ENCODE results near the gene CTDSP1.

CTDSP1 gene

DNA sequence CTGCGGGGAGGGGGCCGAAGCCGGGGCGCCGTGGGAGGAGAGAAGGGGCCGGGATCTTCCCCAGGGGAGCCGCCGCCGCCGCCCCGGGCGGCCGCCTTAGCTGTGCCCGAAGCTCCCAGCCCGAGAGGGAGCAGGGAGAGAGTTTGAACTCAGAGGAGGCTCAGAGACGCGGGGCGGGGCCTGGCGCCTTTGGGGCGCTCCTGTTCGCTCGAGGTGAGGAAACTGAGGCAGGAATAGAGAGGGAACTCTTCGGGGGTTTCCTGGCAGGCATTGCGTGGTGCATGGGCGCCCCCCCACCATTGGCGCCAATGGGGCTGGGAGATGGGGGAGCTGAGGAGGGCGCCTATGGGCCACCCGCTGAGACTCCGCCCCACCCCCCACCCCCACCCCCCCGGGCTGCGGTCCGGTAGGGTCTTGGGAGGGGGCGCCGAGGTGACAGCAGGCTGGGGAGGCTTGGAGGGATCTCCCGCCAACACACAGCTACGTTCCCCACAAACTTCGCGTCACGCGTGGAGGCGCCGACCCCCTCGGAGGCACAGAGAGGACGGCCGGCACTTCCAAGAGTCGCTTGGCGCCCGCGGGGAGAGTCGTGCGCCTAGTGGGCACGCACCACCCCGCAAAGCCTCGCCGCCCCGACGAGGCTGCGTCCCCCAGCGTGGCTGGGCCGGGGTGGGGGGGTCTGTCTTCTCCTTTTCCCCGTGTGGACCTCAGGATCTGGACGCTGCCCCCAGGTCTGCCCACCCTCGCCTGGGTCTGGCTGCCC, 680 bp downstream of the CTDSP1 start:
- peak; percentile 38 for DNase-seq

GRCh38 chr2:218400930-218401881, 1.5 kb downstream of the CTDSP1 start:
- no peak for DNase-seq

- DNase-seq = no peak
Measured at GRCh38 chr2:218401890-218402289, 2.2 kb downstream of the CTDSP1 start.

DNA sequence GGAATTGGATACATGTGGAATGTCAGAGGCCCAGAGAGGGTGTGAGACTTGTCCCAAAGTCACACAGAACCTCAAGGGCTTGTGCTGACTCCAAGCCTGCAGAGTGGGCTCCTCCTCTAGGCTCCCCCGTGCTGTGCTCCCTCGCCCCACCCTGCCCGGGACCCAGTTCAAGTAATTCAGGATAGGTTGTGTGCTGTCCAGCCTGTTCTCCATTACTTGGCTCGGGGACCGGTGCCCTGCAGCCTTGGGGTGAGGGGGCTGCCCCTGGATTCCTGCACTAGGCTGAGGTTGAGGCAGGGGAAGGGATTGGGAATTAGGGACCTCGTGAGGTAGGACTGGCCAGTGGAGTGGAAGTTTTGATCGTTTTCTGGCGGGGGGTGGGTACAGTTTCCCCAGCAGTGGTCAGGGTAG, 2.8 kb downstream of the CTDSP1 start:
- DNase-seq = no peak

DNA sequence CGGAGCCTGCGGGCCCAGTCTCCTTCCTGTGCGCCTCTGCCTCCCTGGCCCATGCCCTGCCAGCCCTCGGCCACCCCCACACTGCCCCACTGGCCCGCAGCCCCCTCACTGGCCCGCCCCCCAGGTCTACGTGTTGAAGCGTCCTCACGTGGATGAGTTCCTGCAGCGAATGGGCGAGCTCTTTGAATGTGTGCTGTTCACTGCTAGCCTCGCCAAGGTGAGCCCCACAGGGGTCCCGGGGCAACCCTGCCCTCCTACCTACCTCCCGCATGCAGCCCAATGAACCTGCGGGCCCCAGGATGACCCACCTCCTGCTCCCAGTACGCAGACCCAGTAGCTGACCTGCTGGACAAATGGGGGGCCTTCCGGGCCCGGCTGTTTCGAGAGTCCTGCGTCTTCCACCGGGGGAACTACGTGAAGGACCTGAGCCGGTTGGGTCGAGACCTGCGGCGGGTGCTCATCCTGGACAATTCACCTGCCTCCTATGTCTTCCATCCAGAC, 3.3 kb downstream of the CTDSP1 start:
- no peak for DNase-seq

DNA sequence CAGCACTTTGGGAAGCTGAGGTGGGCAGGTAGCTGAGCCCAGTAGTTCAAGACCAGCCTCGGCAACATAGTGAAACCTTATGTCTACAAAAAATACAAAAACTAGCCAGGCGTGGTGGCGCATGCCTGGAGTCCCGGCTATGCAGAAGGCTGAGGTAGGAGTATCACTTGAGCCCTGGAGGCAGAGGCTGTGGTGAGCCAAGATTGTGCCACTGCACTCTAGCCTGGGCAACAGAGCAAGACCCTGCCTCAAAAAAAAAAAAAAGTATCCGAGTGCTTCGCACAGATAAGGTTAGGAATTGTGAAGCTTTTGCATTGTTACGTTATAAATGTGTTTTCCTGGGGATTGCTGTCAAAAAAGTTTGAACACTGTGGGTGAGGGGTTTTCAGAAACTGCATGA, 4.1 kb downstream of the CTDSP1 start:
- no peak for DNase-seq

DNA sequence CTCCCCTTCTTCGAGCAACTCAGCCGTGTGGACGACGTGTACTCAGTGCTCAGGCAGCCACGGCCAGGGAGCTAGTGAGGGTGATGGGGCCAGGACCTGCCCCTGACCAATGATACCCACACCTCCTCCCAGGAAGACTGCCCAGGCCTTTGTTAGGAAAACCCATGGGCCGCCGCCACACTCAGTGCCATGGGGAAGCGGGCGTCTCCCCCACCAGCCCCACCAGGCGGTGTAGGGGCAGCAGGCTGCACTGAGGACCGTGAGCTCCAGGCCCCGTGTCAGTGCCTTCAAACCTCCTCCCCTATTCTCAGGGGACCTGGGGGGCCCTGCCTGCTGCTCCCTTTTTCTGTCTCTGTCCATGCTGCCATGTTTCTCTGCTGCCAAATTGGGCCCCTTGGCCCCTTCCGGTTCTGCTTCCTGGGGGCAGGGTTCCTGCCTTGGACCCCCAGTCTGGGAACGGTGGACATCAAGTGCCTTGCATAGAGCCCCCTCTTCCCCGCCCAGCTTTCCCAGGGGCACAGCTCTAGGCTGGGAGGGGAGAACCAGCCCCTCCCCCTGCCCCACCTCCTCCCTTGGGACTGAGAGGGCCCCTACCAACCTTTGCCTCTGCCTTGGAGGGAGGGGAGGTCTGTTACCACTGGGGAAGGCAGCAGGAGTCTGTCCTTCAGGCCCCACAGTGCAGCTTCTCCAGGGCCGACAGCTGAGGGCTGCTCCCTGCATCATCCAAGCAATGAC, 4.8 kb downstream of the CTDSP1 start:
- no peak for DNase-seq

- no peak for DNase-seq
Measured at GRCh38 chr2:218405086-218405745, 5.5 kb downstream of the CTDSP1 start.

GRCh38 chr2:218405746-218406208, 6.1 kb downstream of the CTDSP1 start:
- no peak for DNase-seq

DNA sequence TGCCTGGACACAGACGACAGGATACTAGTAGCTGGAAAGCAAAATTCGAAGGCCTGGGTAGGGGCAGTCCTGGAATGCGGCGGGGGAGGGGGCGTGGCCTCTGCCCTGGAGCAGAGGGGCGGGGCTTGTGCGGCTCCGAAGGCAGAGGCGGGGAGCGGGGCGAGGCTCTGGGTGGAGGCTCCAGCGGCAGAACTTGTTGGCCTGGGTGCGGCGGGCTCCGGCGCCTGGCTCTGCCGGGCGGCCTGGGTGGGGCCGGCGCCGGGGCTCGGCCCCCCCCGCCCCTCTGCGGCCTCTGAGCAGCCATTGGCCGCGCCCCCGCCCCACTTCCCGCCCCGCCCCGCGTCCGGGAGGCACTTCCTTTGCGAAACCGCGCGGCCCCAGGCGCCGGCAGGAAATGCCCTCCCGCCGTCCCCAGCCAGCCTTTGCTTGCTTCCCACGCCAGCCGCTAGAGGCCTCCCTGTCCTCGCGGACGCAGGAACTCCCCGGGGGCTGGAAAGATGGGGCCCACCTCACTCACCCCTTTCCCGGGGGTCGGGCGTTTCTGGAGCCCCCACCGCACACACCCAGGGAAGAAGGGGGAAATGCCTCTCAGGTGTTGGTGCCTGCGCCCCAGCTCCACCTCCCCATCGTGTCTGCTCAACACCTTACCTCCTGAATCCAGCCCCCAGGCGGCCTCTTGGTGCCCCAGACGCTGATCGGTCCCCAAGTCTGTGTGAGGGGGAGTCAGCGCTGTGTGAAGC, 6.7 kb downstream of the CTDSP1 start:
- DNase-seq = peak; percentile 90

DNA sequence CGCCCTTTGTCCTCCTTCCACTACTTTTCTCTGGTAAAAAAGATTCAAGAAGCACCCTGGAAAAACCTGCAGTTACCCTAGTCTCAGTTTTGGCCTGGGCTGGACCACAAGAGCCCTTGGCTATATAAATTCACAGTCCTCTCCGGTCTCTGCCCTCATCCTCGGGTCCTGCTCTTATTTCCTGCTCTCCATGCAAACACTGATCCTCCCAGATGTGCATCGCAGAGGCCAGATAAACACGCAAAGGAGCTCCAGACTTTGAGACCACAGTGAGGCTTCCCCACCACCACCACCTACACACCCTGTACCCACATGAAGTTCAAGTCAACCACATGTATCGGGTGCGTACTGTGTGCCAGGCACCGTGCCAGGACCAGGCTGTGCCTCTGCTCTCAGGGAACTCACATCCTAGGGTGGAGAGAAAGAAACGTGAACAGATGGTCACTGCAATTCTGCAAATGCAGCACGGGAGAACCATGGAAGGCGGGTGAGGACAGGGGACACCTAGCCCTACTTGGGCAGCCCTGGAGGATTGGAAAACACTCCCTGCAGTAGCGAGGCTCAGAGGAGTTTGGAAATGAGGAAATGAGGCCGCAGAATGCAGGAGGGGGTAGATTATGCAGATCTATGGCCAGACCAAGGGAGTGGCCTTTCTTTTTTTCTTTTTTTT, 7.4 kb downstream of the CTDSP1 start:
- peak; percentile 62 for DNase-seq

- DNase-seq = no peak
Measured at GRCh38 chr2:218407717-218408116, 8.0 kb downstream of the CTDSP1 start.

DNA sequence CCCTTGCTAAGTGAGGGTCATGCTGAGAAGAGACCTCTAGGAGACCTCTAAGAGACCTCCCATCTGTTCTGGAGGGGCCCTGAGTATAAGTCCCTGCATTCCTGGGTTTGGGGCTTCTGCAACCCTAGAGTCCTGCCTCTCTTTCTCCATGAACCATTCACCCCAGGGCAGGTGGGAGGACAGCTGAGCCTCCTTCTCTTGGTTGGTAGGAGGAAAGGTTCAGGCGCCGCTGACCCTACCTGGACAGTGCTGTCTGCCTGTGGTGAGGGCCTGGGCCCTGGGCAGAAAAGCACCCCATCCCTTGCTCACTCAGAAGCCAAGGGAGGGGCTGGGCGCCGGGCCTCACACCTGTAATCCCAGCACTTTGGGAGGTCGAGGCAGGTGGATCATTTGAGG, 18.7 kb downstream of the CTDSP1 start:
- no peak for DNase-seq

GRCh38 chr2:218418717-218419458, 19.2 kb downstream of the CTDSP1 start, which contains the start of gene VIL1:
Gene VIL1, plus strand, starts transcription at chr2:218419123. Its CDS starts 4,656 bp downstream, at chr2:218423779.
- DNase-seq = no peak

GRCh38 chr2:218419630-218420216, 20.1 kb downstream of the CTDSP1 start:
- DNase-seq = no peak

DNA sequence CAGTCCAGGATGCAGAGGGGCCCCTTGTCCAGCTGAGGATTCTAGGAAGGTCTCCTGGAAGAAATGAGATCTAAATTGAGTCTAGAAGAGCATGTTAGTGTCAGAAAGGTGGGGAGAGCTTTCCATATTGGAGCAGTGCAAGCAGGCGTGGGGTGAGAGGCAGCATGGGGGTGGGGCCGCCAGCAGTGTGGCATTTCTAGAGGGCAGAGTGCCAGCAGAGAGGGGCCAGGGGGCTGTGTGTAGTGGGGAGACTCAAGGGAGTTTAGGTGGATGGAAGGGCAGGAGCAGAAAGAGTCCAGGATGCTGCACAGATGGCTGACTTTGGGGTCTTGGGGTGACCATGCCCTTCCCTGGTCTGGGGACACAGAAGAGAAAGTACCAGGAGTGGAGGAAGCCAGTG, 21.4 kb downstream of the CTDSP1 start:
- DNase-seq = no peak

GRCh38 chr2:218422403-218423086, 22.9 kb downstream of the CTDSP1 start:
- DNase-seq = no peak

DNA sequence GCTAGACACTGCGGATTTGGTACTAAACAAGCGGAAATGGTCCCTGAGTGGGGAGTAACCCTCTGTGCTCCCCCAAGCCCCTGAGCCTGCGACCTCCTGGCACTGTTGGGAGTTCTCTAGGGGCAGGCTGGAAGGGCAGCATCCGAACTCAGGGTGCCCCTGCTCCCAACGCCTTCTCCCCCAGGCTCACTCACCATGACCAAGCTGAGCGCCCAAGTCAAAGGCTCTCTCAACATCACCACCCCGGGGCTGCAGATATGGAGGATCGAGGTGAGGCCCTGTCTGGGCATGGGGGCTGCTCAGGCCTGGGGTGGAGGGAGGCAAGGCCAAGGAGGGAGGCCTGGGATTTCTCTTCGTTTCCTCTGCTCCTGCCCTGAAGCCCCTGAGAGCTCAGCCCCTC, 23.9 kb downstream of the CTDSP1 start:
- no peak for DNase-seq

GRCh38 chr2:218425531-218425930, 25.9 kb downstream of the CTDSP1 start:
- DNase-seq = no peak

Measured in activated CD4-positive, alpha-beta T cell treated with anti-CD3 and anti-CD28 coated beads, Interleukin-2, amount 50 U/mL, for 1 hour (primary cell).